ENCODE measurements around the gene BCL2L1.
"Not testable (repeated sequence)": the region's sequence is repeated elsewhere in the genome, so short reads cannot be mapped to it uniquely, and the experiment has no call there.

Gene BCL2L1

DNA sequence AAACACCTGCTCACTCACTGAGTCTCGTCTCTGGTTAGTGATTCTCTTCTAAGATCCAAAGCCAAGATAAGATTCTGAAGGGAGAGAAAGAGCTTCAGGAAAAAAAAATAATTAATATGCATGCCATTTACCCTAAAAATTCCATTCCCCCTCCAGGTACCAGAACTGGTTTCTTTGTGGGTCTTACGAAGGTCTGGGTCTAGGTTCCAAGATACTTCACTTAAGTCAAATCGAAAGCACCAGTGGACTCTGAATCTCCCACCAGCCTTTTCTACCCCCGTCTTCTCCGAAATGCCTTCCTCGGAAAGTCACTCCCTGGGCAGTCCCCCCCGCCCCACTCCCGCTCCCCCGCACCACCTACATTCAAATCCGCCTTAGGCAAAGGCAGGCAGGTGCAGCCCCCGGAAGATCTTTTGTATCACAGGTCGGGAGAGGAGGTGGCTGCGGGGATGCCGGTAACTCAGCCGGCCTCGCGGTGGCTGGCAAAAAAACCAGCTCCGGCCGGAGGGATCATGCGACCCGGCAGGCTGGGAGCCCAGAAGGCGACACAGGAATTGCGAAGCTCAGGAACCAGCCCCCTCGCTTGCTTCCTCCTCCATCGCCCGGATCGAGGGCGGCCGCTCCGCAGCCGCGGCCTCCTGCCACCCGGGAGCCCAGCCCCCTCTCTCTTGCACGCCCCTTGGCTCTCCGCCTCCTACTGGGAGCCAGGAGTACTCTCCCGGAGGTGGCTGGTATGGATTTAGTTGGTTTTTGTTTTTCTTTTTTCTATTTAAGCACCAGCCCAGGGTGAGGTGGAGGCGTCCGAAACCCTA lies at the start of gene BCL2L1:
TSS of gene BCL2L1 (minus strand) at position 612 of the 812 bp plus-strand sequence. CDS start 650 bp downstream, outside the sequence.
- peak; percentile 71 for DNase-seq (ENCODE audit: low read depth)

DNA sequence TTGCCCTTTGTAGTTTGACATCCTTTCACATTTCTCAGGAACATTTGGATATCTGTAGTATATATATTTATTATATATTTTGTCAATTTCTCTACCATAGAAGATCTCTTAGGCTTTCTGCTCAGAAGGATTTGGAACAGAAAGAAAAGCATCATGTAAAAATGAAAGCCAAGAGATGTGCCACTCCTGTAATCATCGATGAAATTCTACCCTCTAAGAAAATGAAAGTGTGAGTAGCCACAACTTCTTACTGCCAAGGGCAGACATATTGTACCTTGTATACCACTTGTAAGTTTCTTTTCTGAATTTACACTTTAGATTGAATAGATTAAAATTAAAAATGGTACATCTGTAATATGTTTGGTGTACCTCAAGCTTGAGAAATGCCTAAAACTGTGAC lies 47.6 kb upstream of the BCL2L1 start:
- no peak for DNase-seq (ENCODE audit: low read depth)

DNA sequence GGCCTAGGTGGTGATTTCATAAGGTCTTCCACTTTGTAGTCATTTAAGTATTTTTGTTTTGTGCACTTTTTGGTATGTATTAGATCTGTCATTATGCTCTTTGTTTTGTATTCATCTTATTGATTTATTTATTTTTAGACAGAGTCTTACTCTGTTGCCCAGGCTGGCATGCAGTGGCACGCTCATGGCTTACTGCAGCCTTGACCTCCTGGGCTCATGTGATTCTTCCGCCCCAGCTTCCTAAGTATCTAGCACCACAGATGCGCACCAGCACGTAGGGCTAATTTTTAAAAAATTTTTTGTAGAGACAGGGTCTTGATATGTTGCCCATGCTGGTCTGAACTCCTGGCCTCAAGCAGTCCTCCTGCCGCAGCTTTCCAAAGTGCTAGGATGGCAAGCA lies 47.0 kb upstream of the BCL2L1 start:
- no peak for DNase-seq (ENCODE audit: low read depth)

DNA sequence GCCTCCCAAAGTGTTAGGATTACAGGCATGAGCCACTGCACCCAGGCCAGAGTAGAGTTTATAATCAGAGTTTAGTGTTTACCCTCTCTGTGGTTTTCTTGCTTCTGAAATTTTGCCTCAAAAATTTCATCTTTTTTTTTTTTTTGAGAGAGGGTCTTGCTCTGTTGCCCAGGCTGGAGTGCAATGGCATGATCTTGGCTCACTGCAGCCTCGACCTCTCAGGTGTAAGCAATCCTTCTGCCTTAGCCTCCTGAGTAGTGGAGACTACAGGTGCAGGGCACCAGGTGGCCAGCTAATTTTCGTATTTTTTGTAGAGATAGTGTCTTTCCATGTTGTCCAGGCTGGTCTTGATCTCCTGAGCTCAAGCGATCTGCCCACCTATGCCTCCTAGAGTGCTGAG lies 45.1 kb upstream of the BCL2L1 start:
- no peak for DNase-seq (ENCODE audit: low read depth)

DNA sequence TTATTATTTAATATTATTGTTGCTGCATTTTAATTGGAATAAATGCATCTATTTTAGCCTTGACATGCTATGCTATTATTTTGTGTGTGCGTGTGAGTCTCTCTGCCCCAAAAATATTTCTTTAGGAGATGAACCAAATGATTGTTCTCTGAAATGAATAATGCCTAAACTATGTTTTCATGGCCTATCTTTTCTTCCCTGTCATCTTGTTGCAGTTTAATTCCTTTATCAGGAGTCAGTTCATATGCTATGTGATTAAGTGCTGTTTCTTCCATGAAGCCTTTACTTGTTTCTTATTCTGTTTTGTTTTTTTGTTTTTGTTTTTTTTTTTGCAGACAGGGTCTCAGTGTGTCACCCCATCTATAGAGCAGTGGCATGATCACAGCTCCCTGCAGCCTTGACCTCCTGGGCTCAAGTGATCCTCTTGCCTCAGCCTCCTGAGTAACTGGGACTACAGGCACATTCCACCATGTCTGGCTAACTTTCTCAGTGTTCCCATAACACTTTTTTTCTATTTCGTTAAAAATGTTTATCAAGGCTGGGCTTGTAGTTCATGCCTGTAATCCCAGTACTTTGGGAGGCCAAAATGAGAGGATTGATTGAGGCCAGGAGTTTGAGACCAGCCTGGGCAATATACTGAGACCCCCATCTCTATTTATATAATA lies 42.1 kb upstream of the BCL2L1 start:
- no peak for DNase-seq (ENCODE audit: low read depth)

DNA sequence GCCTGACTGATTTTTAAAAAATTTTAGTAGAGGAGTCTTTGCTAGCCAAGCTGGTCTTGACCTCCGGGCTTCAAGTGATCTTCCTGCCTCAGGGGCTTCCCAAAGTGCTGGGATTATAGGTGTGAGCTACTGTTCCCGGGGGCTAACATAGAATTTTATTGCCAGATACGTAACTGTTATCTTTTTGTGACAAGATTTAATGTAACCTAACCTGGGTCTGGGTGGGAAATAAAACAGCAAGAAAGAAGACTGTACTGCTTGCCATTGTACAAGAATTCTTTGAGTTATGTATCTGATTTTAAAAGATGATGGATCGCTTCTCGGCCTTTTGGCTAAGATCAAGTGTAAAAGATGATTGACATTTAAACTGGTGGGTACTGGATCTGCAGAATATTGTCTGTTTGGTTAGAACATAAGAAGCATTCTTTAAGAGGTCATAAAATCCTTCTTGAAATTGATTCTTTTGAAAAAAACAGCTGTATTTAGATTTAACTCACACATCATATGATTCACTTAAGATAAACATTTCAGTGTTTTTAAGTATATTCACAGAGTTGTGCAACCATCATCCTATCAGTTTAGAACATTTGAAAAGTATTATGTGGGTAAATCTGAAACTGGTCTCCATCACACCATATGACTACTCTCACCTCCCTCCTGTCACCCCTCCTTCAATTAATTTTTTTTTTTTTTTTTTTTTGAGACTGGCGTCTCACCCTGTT lies 38.0 kb upstream of the BCL2L1 start:
- DNase-seq (ENCODE audit: low read depth), result no peak

DNA sequence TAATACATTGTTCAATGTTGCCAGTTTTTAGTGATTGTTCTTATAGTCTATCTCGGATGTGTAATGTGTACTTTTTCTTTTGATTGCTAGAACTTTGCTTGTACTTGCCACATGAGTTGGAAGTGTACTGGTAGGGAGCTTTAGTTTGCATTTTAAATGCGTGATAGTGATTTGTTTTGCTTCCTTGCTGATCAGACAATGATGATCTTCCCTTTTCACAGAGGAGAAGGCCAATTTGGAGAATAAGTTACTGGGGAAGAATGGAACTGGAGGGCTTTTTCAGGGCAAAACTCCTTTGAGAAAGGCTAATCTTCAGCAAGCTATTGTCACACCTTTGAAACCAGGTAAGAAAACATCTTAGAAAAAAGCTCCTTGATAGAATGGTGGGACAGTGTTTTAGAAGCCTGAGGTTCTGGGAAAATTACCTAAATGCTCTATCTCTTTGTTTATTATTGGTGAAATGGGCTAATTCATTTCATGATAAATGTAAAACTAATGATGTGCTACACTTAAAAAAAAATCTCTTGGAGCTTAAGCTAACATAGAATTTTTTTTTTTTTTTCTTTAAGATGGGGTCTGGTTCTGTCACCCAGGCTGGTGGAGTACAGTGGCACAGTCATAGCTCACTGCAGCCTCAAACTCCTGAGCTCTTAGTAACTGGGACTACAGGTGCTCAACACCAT lies 37.3 kb upstream of the BCL2L1 start:
- DNase-seq (ENCODE audit: low read depth), result no peak

DNA sequence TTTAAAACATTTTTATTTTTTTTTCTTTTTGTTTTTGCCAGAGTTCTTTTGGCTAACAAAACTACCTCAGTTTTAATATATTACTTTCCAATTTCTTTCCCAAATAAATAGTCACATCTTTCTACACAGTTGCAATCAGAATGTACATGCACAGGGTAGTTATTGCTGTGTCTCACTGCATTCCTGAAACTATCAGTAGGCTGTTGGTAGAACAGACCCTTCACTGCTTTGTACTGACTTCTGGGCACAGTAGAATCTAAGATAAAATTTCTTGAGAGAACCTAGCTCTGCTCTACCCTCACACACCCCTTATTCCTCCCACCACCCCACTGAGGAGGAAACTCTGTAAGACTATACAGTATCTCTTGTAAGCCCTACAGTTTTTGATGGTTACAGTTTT lies 36.3 kb upstream of the BCL2L1 start:
- no peak for DNase-seq (ENCODE audit: low read depth)

DNA sequence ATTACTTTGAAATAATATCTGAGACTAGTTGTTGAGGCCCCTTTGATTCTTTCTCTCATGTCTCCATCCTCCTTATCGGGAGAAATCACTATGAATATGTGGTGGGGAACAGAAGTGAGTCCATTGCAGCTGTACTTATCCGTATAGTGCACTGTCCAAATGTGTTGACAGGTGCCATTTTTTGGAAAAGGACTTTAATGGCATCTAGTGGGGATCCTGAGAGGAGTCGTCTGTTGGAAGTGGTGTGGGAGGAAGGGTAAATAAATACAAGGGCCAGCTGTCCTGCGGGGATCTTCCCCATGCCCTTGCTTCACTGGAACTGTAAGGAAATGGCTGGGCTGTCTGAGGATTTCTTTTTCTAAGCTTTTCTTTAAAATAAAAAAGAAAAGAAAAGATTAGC lies 35.9 kb upstream of the BCL2L1 start:
- no peak for DNase-seq (ENCODE audit: low read depth)

DNA sequence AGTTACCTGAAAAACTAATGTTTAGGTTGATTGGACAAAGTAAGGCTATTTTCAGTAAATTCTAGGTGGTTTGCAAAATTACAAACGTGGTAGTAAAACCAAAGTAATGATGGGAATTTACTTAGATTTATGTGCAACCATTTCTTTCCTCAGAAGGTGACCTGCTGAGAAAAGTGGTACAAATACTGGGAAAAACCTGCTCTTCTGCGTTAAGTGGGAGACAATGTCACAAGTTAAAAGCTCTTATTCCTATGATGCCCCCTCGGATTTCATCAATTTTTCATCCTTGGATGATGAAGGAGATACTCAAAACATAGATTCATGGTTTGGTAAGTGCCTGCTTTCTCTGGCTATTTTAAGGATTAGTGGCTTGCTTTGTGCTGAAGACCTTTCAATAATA lies 34.6 kb upstream of the BCL2L1 start:
- DNase-seq (ENCODE audit: low read depth), result no peak

DNA sequence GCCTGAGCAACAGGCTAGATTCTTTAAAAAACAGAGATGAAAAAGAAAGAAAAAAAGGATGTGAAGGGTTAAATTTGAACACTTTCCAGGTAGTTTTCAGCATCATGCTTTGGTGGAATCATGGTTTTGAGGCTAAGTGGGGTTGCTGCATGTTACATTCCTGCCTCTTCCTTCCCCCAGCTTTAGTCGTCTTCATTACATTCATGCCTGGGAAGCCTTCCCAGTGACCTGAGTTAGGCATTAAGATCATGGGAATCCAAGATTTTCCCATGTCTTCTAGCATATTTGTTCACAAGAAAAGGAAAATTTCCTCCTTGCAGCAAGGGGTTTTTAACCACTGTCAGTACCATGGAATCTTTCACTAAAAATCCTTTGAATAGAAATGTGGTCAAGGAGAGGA lies 28.5 kb upstream of the BCL2L1 start:
- DNase-seq (ENCODE audit: low read depth), result no peak

DNA sequence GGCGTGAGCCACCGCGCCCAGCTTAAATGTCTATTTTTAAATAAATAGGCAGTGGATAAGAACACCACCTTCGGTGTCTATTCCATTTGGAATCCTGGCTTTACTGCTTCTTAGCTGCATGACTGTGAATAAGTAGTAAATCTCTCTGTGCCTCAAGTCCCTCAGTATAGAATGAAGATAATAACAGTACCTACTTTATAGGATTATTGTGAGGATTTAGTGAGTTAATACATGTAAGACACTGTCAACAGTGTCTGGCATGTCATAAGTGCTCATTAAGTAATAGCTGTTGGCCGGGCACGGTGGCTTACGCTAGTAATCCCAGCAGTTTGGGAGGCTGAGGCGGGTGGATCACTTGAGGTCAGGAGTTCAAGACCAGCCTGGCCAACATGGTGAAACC lies 26.6 kb upstream of the BCL2L1 start:
- no peak for DNase-seq (ENCODE audit: low read depth)

DNA sequence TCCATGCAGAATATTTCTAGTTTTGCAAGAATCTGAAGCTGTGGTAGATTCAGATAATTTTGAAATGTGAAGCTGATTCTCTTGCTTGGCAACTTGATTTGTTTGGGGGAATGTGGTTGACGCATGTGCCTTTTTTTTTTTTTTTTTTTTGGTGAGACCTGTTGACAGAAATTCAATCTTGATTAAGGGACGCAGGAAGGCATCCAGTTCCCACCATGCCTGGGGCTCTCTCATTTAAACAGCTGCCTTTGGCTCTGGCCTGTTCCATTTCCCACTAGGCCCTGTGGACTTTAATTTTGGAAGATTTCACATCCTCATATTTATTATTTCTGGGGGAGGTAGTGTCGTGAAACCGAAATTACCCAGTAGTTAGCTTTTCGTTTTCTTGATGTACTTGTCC lies 25.0 kb upstream of the BCL2L1 start:
- DNase-seq (ENCODE audit: low read depth), result no peak

DNA sequence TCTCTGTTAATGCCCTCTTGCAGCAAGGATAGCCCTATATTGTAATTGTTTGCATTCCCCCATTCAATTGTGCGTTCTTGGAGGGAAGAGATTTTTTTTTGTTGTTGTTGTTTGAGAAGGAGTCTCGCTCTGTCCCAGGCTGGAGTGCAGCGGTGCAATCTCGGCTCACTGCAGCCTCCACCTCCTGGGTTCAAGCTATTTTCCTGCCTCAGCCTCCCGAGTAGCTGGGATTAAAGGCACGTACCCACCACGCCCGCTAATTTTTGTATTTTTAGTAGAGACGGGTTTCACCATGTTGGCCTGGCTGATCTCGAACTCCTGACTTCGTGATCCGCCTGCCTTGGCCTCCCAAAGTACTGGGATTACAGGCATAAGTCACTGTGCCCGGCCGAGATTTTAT lies 24.4 kb upstream of the BCL2L1 start:
- DNase-seq (ENCODE audit: low read depth), result not testable (repeated sequence)

DNA sequence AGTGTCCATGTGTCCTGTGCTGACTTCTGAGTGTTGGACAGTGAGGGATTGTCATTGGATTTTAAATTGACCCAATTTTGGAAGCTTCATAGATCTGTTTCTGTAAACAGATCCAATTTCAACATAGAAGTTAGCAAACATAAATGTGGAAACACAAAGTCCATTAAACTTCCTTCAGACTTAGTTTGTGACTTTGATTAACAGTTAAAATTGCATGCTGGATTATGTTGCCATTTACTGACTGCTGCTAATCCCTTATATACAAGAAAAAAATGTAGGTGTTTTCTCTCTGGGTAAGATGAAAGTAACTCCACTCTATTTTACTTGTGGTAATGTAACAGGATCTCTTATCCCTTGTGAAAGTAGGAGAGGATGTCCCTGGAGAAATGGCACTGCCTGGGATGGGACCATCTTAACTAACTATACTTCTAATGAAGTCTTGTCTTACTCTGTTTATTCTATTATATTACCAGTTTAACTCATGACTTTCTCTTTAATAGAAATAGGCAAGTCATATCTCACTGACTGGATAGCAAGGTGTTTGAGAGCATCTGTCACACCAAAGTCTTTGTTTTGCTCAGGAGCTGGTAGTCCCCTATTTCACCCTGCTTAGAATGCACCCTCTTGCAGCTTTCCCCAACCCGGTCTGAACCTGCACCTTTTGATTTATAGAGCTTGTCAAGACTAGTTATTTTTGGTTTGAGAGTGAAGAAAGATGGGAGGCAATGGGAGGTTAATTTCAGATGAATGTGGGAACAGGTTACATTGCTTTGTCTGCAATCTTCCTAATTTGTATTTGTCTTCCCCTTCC lies 23.6 kb upstream of the BCL2L1 start:
- DNase-seq (ENCODE audit: low read depth), result no peak

DNA sequence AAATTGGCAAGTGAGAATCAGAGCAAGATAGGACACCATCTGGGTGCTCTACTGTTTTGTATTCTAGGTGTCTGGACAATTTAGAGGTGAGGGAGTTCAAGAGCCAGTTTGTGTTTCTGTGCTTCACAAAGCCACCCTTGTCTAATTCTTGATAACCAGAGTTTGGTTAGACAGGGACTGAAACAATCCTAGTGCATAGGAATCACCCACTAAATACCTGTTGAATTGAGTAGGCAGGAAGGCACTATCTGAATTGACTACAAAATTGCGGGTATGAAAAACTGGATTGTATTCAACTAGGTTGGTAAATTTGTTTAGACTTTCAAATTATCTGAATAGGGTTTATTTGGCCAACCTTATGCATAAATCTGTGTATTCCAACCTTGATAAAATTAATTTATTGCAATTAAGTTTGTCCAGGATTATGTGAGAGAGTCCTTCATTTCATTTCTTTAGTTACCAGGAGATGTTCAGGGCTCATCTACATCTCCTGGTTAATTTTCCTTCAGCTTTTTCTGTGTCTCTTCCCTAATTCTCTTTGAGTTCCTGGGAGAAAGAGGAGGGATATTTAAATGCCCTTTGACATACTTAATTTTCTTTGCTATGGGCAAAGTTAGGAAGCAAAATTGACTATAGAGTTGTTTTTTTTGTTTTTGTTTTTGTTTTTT lies 18.1 kb upstream of the BCL2L1 start:
- no peak for DNase-seq (ENCODE audit: low read depth)

DNA sequence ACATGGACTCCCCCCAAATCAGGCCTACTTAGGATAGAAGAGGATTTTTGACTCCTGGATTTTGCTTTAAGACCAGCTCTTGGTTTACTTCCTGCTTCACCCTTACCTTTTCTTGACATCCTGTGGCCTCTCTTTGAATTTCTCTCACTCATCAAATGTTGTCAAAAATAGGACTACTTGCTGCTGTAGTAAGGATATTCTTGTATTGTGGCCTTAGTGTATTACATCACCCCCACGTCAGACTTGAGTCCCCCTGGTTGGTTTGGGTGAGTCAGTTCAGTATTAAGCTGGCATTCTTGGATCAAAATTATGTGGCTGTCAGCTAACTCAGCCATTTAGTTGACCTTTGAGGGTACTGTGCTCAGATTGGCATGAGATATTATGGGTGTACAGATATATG lies 17.5 kb upstream of the BCL2L1 start:
- DNase-seq (ENCODE audit: low read depth), result no peak

DNA sequence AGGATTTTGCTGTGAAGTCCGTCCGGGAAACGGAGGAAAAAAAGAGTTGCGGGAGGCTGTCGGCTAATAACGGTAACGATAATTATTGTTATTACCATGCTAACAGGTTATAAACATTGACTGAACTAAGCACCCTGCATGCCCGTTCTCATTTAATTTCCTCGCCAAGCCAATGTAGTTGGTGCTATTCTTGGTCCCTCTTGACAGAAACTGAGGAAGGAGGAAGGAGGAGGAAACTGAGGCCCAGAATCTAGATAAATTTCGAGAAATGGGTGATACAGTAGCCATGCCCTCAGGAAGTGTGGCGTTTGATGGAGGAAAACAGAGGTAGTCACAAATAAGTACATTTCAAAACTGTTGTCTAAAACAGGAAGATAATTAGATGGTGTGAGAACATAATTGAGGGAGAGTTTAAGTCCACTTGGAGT lies 16.9 kb upstream of the BCL2L1 start:
- DNase-seq (ENCODE audit: low read depth), result no peak

DNA sequence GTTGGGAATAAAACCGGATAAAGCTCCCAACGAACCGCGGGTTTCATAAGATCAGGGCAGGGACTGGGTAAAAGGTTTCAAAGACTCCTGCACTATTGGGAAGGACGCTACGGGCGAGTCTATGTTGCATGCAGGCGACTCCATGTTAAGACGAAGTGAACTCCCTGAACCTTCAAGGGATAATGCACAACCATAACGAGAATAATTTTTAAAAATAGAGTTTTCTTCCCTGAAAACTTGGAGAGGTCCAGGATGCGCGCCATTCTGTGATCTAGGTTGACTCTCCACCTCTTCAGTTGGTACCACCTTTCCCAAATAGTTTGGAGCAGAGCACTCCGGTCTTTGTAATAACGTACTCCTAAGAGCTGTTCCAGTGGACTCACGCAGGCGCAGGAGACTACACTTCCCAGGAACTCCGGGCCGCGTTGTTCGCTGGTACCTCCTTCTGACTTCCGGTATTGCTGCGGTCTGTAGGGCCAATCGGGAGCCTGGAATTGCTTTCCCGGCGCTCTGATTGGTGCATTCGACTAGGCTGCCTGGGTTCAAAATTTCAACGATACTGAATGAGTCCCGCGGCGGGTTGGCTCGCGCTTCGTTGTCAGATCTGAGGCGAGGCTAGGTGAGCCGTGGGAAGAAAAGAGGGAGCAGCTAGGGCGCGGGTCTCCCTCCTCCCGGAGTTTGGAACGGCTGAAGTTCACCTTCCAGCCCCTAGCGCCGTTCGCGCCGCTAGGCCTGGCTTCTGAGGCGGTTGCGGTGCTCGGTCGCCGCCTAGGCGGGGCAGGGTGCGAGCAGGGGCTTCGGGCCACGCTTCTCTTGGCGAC lies 16.3 kb upstream of the BCL2L1 start, which contains the start of gene TPX2:
TSS of gene TPX2 (plus strand) at position 562 of the 821 bp plus-strand sequence. CDS start 18,187 bp downstream, outside the sequence.
- DNase-seq (ENCODE audit: low read depth), result peak; percentile 65

DNA sequence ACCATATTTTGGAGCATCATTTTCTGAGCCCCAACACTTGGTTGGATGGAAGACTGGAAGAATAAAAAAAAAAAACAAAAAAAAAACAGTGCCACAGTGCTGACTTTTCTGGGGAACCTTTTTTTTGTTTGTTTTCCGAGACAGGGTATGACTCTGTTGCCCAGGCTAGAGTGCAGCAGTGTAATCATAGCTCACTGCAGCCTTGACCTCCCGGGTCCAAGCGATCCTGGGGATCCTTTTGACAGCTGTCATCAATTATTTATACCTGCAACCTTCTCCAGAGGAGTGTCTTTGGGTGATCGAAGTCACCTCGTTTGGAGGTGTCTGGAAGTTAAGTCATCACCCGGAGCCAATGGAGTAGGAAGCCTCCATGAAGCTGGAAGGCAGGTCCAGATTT lies 8.7 kb upstream of the BCL2L1 start:
- no peak for DNase-seq (ENCODE audit: low read depth)
